HCT116 (cell line): Measurements from ENCODE around the gene SNAPC4. TPM values are rescaled to one million over a fixed set of nuclear protein-coding genes. Genes with fewer than 3 reads are reported as not detected.

ENCODE experiments used
- ATAC-seq: fragments of 200-7000 bp; cut with Tn5 transposase; 2 replicates; pipeline ENCODE4 v1.9.1; 2020; ENCODE audit warnings: mild to moderate bottlenecking, moderate library complexity
- BruUV-seq: library from RNA; stranded (reverse); fragments of 400-500 nt; replicated peaks from 2 replicates; lab custom pipeline; 2021; lab: Mats Ljungman, UMichigan
- CTCF ChIA-PET: fragments of 300-600 bp; sonication (Branson Sonifier 250); formaldehyde crosslinking; loops from one replicate; lab custom pipeline; 2021; ENCODE audit warnings: antibody characterized with exemption; lab: Charles Lee
- POLR2A ChIA-PET: fragments of 300-600, 350-600 bp; sonication (Branson Sonifier 250); formaldehyde crosslinking; loops from one replicate; lab custom pipeline; 2021; ENCODE audit warnings: antibody characterized with exemption; lab: Charles Lee
- RAD21 ChIA-PET, 2 experiments: fragments of 300-600 bp; sonication (Branson Sonifier 250); formaldehyde crosslinking; loops; one replicate each; lab custom pipeline; 2023; ENCODE audit warnings: low total read pairs in 2 of 2; ENCODE audit not compliant: uncharacterized antibody in 2 of 2, unreplicated experiment in 2 of 2, low non-redundant PET in 1 of 2; lab: Charles Lee
- DNase-seq: peaks from one replicate; pipeline ENCODE4 v3.0.0-alpha.2; 2010; ENCODE audit warnings: low read depth, low spot score
- H2AFZ ChIP-seq: fragments of 200-600 bp; shearing (Covaris generic), sonication (generic); 2 replicates; pipeline ENCODE4 v1.6.1; 2017; ENCODE audit warnings: low read depth, mixed run types, mixed read lengths, antibody characterized with exemption, low read length; ENCODE audit not compliant: poor library complexity, severe bottlenecking
- H3K27ac ChIP-seq: 2 replicates; pipeline ENCODE4 v1.5.1; 2012; ENCODE audit warnings: low read depth, low read length
- H3K27me3 ChIP-seq: fragments of 200-600 bp; sonication (generic); 2 replicates; pipeline ENCODE4 v1.6.1; 2016; ENCODE audit warnings: mixed run types, low read length, mixed read lengths; ENCODE audit not compliant: insufficient read depth
- H3K36me3 ChIP-seq, 2 experiments: fragments of 200-500 bp in 1 of 2; fragments of 200-600 bp in 1 of 2; sonication (Bioruptor generic) in 1 of 2; sonication (generic) in 1 of 2; 2 replicates each; pipeline versions ENCODE4 v1.5.1 to v1.6.1; 2014 to 2016; ENCODE audit warnings: low read length in 2 of 2, inconsistent platforms in 1 of 2, mixed read lengths in 1 of 2, mixed run types in 1 of 2; ENCODE audit not compliant: insufficient read depth in 2 of 2, control insufficient read depth in 1 of 2
- H3K4me1 ChIP-seq, 2 experiments: fragments of 200-600 bp in 1 of 2; sonication (generic) in 1 of 2; 2 replicates each; pipeline versions ENCODE4 v1.5.1 to v1.6.1; 2012 to 2017; ENCODE audit warnings: low read length in 2 of 2, inconsistent platforms in 1 of 2, mild to moderate bottlenecking in 1 of 2, mixed read lengths in 1 of 2, mixed run types in 1 of 2, moderate library complexity in 1 of 2; ENCODE audit not compliant: insufficient read depth in 2 of 2, control insufficient read depth in 1 of 2
- H3K4me2 ChIP-seq: fragments of 200-600 bp; sonication (generic); 2 replicates; pipeline ENCODE4 v1.6.1; 2017; ENCODE audit warnings: mixed run types, low read length, mixed read lengths
- H3K4me3 ChIP-seq, 2 experiments: fragments of 200-600 bp in 1 of 2; sonication (generic) in 1 of 2; replicated peaks in 1 of 2; 2 replicates each; pipeline ENCODE4 v1.5.1; 2011 to 2016; ENCODE audit warnings: low read length in 2 of 2, control low read depth in 1 of 2, low read depth in 1 of 2, mild to moderate bottlenecking in 1 of 2, mixed read lengths in 1 of 2, mixed run types in 1 of 2
- H3K79me2 ChIP-seq: fragments of 200-600 bp; sonication (generic); 2 replicates; pipeline ENCODE4 v1.6.1; 2017; ENCODE audit warnings: mild to moderate bottlenecking, mixed run types, low read length, moderate library complexity, mixed read lengths; ENCODE audit not compliant: insufficient read depth
- H3K9ac ChIP-seq: fragments of 200-600 bp; sonication (generic); 2 replicates; pipeline ENCODE4 v1.6.1; 2016; ENCODE audit warnings: low read length, mixed read lengths
- H3K9me2 ChIP-seq: fragments of 200-600 bp; sonication (generic), shearing (Covaris generic); 2 replicates; pipeline ENCODE4 v1.6.1; 2017; ENCODE audit warnings: mixed run types, mild to moderate bottlenecking, moderate library complexity; ENCODE audit not compliant: insufficient read depth
- H3K9me3 ChIP-seq, 2 experiments: fragments of 200-500 bp in 1 of 2; fragments of 200-600 bp in 1 of 2; sonication (Bioruptor generic) in 1 of 2; sonication (generic) in 1 of 2; 2 replicates each; pipeline ENCODE4 v1.6.1; 2014 to 2017; ENCODE audit warnings: low read length in 2 of 2, mixed read lengths in 2 of 2, inconsistent platforms in 1 of 2, low read depth in 1 of 2, mild to moderate bottlenecking in 1 of 2, mixed run types in 1 of 2, moderate library complexity in 1 of 2; ENCODE audit not compliant: control insufficient read depth in 1 of 2, insufficient read depth in 1 of 2
- H4K20me1 ChIP-seq: fragments of 200-600 bp; sonication (generic), shearing (Covaris generic); 2 replicates; pipeline ENCODE4 v1.6.1; 2017; ENCODE audit warnings: mixed run types, mild to moderate bottlenecking, moderate library complexity; ENCODE audit not compliant: insufficient read depth
- CEBPB ChIP-seq: IDR thresholded peaks from 2 replicates; pipeline ENCODE4 v1.6.1; 2012; ENCODE audit warnings: low read depth
- CTCF ChIP-seq, 3 experiments: fragments of 200-600 bp in 1 of 3; sonication (generic) in 1 of 3; IDR thresholded peaks in 2 of 3; conservative IDR thresholded peaks in 1 of 3; 2 replicates each; pipeline ENCODE4 v1.5.1; 2012 to 2017; ENCODE audit warnings: low read depth in 2 of 3, low read length in 2 of 3, antibody characterized with exemption in 1 of 3, borderline replicate concordance in 1 of 3, control low read depth in 1 of 3, mild to moderate bottlenecking in 1 of 3, mixed read lengths in 1 of 3, mixed run types in 1 of 3, moderate library complexity in 1 of 3; ENCODE audit not compliant: insufficient read depth in 1 of 3
- EGR1 ChIP-seq: IDR thresholded peaks from 2 replicates; pipeline ENCODE4 v1.6.1; 2012; ENCODE audit warnings: low read depth
- ELF1 ChIP-seq: IDR thresholded peaks from 2 replicates; pipeline ENCODE4 v1.6.1; 2012; ENCODE audit warnings: low read depth, borderline replicate concordance
- EZH2phosphoT487 ChIP-seq: fragments of 200-600 bp; IDR thresholded peaks from 2 replicates; pipeline ENCODE4 v1.6.1; 2018; ENCODE audit warnings: antibody characterized with exemption, borderline replicate concordance
- FOSL1 ChIP-seq: IDR thresholded peaks from 2 replicates; pipeline ENCODE4 v1.6.1; 2012; ENCODE audit warnings: low read depth
- MAX ChIP-seq: IDR thresholded peaks from 2 replicates; pipeline ENCODE4 v1.6.1; 2012
- POLR2A ChIP-seq: IDR thresholded peaks from 2 replicates; pipeline ENCODE4 v1.7.0; 2011; ENCODE audit warnings: borderline replicate concordance; ENCODE audit not compliant: insufficient read depth, insufficient read length; ENCODE audit errors: extremely low read depth
- POLR2AphosphoS5 ChIP-seq: IDR thresholded peaks from 2 replicates; pipeline ENCODE4 v1.6.1; 2011; ENCODE audit warnings: mild to moderate bottlenecking, low read depth, low read length, moderate library complexity
- RAD21 ChIP-seq: IDR thresholded peaks from 2 replicates; pipeline ENCODE4 v1.6.1; 2012; ENCODE audit warnings: low read depth, mild to moderate bottlenecking
- REST ChIP-seq: IDR thresholded peaks from 2 replicates; pipeline ENCODE4 v1.6.1; 2012; ENCODE audit warnings: low read depth
- SIN3A ChIP-seq: IDR thresholded peaks from 2 replicates; pipeline ENCODE4 v1.6.1; 2012; ENCODE audit warnings: low read depth
- SP1 ChIP-seq: IDR thresholded peaks from 2 replicates; pipeline ENCODE4 v1.6.1; 2012; ENCODE audit warnings: low read depth
- SRF ChIP-seq: IDR thresholded peaks from 2 replicates; pipeline ENCODE4 v1.6.1; 2012; ENCODE audit warnings: low read depth
- YY1 ChIP-seq: IDR thresholded peaks from 2 replicates; pipeline ENCODE4 v1.6.1; 2011; ENCODE audit warnings: low read length, low read depth, moderate library complexity, mild to moderate bottlenecking; ENCODE audit not compliant: insufficient replicate concordance; ENCODE audit errors: extremely low read depth
- ZBTB33 ChIP-seq: IDR thresholded peaks from 2 replicates; pipeline ENCODE4 v1.6.1; 2011; ENCODE audit warnings: mild to moderate bottlenecking, low read length, moderate library complexity; ENCODE audit not compliant: insufficient replicate concordance; ENCODE audit errors: extremely low read depth
- ZNF274 ChIP-seq: fragments of 200-500 bp; sonication (Bioruptor generic); IDR thresholded peaks from 2 replicates; pipeline ENCODE4 v1.6.1; 2014; ENCODE audit warnings: mild to moderate bottlenecking, low read depth, low read length, inconsistent platforms
- intact Hi-C: fragments of 100-400 bp; cut with micrococcal nuclease; formaldehyde crosslinking; loops from 2 replicates; pipeline ENCODE4 v1.10.0; 2022
- total RNA-seq: library from RNA; stranded (reverse); gene quantifications from one replicate; pipeline ENCODE4 v1.2.1, GENCODE V29; 2021; ENCODE audit not compliant: unreplicated experiment

SNAPC4 gene
- total RNA-seq, 1 experiment from 2014 or later, result 20.4 TPM

GRCh38 chr9:136394312-136395019 is 5.5 kb downstream of the SNAPC4 start (continued):
- TF ChIP-seq ELF1, result no peak
- TF ChIP-seq YY1, result no peak
- no peak for TF ChIP-seq SP1
- TF ChIP-seq FOSL1, result no peak
- TF ChIP-seq EZH2phosphoT487, result no peak
- TF ChIP-seq MAX, result no peak
- no peak for TF ChIP-seq EGR1
- TF ChIP-seq CEBPB, result no peak
- no peak for TF ChIP-seq SIN3A

- no TSS peak for BruUV-seq
- H3K4me3 ChIP-seq, result no peak overlapping the region
- no peaks in the 10 kb centered on the region for H3K9me3 ChIP-seq
- H3K27me3 ChIP-seq, result no peaks in the 10 kb centered on the region
- POLR2A ChIA-PET, result no interaction called here
- ATAC-seq (no peak), DNase-seq (no peak)
- CTCF ChIA-PET, result no interaction called here
- H3K79me2 ChIP-seq, result peaks cover 46% of the 10 kb centered on the region
- intact Hi-C loops, result no loop called here
- H3K4me2 ChIP-seq, result no peak overlapping the region
- no peaks in the 10 kb centered on the region for H3K9me2 ChIP-seq
- H4K20me1 ChIP-seq, result no peaks in the 10 kb centered on the region
- RAD21 ChIA-PET, result no interaction called here
- peaks cover 3% of the 10 kb centered on the region in 2 experiments for H3K4me1 ChIP-seq
- no peak overlapping the region for H2AFZ ChIP-seq
- peaks cover 54 to 64% of the 10 kb centered on the region in 2 experiments for H3K36me3 ChIP-seq
- H3K9ac ChIP-seq, result no peak overlapping the region
- H3K27ac ChIP-seq, result no peak overlapping the region
- TF ChIP-seq SP1 (no peak), ELF1 (no peak), CEBPB (no peak), ZBTB33 (no peak), RAD21 (no peak), SRF (no peak), FOSL1 (no peak), POLR2A (no peak), MAX (no peak), ZNF274 (no peak), REST (no peak), CTCF (IDR thresholded peaks at IDR 0.05 in 2 of 3, conservative IDR thresholded peaks at IDR 0.05 in 1 of 3; ENCODE audit: borderline replicate concordance in 1 of 3, insufficient read depth in 1 of 3, low read depth in 2 of 3, low read length in 2 of 3) (no peak), POLR2AphosphoS5 (no peak)
These were observed 6.4 kb downstream of the SNAPC4 start for GRCh38 chr9:136393531-136393930.
